ENCODE measurements around the gene LMAN1L.

Gene LMAN1L

DNA sequence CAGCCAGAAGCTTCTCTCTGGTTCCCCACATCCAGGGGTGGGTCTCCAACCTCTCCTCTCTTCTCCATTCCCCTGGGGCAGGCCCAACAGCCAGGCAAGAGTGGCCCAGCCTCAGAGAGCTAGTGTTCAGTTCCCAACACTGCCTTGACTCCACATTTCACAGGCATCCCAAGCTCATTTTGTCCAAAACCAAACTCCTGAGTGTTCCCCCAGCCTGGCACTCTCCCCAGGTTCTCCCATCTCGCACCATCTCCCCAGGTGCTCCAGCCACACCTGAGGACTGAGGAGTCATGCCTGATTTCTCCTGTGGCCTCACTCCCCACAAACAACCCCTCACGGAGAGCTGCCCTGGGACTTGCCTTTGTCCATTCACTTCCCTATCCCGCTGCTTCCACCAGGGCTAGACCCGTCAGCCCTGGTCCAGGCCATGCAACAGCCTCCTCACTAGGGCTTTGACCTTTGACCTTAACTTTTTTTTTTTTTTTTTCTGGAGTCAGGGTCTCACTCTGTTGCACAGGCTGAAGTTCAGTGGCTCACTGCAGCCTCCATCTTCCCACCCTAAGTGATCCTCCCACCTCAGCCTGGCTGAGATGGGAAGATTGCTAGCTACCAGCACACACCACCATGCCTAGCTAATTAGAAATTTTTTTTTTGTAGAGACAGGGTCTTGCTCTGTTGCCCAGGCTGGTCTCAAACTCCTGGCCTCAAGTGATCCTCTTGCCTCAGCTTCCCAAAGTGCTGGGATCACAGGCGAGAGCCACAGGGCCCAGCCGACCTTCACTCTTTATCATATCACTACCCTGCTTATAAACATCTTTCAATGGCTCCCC lies 34.7 kb upstream of the LMAN1L start:
- no peak overlapping the region for H3K4me3 ChIP-seq (replicated peaks in 1 of 2; ENCODE audit: low read depth in 2 of 2, low read length in 2 of 2)
- TF ChIP-seq, protein P1, sequence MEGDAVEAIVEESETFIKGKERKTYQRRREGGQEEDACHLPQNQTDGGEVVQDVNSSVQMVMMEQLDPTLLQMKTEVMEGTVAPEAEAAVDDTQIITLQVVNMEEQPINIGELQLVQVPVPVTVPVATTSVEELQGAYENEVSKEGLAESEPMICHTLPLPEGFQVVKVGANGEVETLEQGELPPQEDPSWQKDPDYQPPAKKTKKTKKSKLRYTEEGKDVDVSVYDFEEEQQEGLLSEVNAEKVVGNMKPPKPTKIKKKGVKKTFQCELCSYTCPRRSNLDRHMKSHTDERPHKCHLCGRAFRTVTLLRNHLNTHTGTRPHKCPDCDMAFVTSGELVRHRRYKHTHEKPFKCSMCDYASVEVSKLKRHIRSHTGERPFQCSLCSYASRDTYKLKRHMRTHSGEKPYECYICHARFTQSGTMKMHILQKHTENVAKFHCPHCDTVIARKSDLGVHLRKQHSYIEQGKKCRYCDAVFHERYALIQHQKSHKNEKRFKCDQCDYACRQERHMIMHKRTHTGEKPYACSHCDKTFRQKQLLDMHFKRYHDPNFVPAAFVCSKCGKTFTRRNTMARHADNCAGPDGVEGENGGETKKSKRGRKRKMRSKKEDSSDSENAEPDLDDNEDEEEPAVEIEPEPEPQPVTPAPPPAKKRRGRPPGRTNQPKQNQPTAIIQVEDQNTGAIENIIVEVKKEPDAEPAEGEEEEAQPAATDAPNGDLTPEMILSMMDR (IDR thresholded peaks at IDR 0.05; ENCODE audit: low read depth, low read length) = no peak
- no peak for DNase-seq (ENCODE audit: low read depth in 2 of 2)

DNA sequence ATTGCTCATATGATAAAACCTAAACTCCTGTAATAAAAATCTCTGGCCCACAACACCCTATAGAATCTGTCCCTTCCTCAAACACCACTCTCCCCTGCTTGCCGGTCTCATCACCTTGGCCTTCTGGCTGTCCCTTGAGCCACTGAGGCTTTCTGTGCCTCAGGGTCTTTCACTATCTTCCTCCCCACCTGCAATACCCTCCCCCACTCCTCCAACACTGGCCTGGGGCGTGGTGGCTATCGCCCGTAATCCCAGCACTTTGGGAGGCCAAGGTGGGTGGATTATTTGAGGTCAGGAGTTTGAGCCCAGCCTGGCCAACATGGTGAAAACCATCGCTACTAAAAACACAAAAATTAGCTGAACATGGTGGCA lies 34.0 kb upstream of the LMAN1L start:
- no peak overlapping the region for H3K4me3 ChIP-seq (replicated peaks in 1 of 2; ENCODE audit: low read depth in 2 of 2, low read length in 2 of 2)
- no peak for DNase-seq (ENCODE audit: low read depth in 2 of 2)
- TF ChIP-seq, protein P1 (IDR thresholded peaks at IDR 0.05; ENCODE audit: low read depth, low read length) = no peak

DNA sequence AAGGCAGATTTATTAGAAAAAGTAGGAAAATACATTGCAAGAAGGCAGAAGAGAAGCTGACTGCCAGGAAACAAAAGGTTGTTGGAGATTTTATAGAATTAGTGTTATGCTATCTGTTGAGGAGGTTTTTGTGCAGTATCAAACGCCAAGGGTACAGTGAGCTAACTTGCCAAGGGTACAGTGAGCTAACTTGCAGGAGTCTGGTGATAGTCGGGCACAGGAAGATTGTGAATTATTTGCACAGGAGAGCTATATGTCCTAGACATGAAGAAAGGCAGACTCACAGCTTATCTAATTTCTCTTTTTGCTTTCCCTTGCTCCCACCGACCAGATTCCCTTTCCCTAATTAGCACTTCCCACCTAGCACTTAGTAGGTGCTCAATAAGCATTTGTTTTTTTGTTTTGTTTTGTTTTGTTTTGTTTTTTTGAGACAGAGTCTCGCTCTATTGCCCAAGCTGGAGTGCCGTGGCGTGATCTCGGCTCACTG lies 33.4 kb upstream of the LMAN1L start:
- no peak for DNase-seq (ENCODE audit: low read depth in 2 of 2)
- TF ChIP-seq, protein P1 (IDR thresholded peaks at IDR 0.05; ENCODE audit: low read depth, low read length) = no peak
- no peak overlapping the region for H3K4me3 ChIP-seq (replicated peaks in 1 of 2; ENCODE audit: low read depth in 2 of 2, low read length in 2 of 2)

DNA sequence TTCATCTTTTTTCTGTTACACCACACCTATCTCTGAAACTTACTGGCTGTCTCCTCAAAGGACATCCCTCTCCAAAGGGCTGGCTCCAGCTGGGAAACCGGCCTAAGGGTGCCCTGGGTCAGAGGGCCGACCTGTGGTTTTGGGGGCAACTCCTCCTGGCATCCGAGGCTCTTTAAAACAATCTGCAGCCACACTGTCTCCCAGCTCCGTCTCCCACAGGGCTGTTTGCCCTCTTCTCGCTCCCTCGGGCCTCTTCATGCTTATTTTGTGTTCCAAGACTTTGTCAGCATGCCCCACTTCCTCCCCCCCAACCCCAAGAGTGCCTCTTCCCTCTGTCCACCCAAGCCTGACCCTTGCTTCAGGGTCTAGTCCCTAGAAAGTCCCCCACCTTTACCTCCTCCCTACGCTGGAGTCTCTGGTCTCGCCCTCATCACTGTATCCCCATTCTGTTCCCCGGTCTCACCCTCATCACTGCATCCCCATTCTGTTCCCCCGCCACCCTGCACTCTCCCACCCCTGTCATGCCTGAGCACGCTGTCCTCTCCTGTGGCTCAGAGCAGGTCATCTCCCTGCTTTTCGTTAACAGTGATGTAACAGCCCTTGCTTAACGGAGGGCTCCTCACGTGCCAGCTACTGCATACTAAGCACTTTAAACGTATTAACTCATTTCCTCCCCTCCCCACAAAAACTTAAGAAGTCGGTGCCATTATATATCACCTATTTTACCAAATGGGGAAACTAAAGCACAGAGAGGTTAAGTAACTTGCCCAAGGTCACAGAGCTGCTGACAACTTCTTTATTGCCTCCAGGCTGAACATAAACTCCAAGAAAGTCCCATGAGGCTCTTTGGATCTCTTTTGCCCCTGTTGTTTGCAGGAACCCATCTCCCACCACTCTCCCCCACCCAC lies 31.9 kb upstream of the LMAN1L start:
- peak overlapping the region in 1 of 2 donors; percentile 53 for H3K4me3 ChIP-seq (replicated peaks in 1 of 2; ENCODE audit: low read depth in 2 of 2, low read length in 2 of 2)
- TF ChIP-seq, protein P1 (IDR thresholded peaks at IDR 0.05; ENCODE audit: low read depth, low read length) = no peak
- peak; percentile 31 for DNase-seq (ENCODE audit: low read depth in 2 of 2)

DNA sequence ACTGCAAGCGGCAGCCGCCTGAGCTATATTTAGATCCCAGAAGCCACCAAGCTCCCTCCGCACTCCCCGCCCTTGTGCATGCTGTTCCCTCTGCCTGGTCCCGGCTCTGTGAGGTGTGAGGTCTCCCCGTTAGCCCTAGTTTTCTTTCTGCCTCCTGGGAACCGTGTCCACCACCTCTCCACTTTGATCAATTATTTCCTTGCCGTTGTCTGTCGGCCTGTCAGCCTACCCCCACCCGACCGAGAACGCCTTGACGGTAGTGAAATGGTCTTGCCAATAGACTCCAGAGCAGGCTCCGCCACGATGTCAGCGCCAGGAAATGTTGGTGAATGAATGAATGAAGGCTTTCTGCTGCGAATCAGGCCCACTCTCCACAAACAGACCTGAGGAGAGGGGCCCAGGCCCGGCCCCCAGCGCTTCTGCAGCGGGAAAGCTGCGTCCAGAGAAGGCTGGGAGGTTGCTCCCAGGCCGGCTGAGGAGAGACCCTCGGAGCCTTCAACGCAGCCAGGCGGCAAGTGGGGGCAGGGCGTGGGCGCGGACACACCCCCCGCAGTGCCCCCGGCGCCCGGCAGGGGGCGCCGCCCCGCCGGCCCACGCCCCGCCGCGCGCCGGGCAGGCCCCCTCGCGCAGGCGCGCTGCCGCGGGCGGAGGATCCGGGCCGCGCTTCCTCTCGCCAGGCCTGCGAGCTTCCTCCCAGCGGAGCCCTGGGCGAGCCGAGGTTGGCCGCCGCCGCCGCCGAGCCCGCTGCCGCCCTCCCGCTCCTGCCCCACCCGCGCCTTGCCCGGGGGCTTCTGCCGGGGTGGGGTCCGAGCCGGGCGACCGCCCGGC lies 31.0 kb upstream of the LMAN1L start, which contains the start of gene CSK:
Gene CSK, plus strand, starts transcription at position 650 of the 828 bp plus-strand sequence. CDS start 16,218 bp downstream, outside the sequence.
- H3K4me3 ChIP-seq (replicated peaks in 1 of 2; ENCODE audit: low read depth in 2 of 2, low read length in 2 of 2) = peak within 1 kb of the TSS; percentile 78 to 86
- DNase-seq (ENCODE audit: low read depth in 2 of 2) = peak; percentile 52 to 75
- TF ChIP-seq, protein P1 (IDR thresholded peaks at IDR 0.05; ENCODE audit: low read depth, low read length) = peak; percentile 44

All from cardiac fibroblast (primary cell).